NK-92 treated with Interleukin-12 subunit alpha and Interleukin-12 subunit beta, amount 100 ng/mL, for 24 hours (cell line): ENCODE results near the gene SLC18A2.

Experiments
- DNase-seq: peaks from one replicate; lab custom pipeline; 2025; lab: John Stamatoyannopoulos, UW

The SLC18A2 gene

DNA sequence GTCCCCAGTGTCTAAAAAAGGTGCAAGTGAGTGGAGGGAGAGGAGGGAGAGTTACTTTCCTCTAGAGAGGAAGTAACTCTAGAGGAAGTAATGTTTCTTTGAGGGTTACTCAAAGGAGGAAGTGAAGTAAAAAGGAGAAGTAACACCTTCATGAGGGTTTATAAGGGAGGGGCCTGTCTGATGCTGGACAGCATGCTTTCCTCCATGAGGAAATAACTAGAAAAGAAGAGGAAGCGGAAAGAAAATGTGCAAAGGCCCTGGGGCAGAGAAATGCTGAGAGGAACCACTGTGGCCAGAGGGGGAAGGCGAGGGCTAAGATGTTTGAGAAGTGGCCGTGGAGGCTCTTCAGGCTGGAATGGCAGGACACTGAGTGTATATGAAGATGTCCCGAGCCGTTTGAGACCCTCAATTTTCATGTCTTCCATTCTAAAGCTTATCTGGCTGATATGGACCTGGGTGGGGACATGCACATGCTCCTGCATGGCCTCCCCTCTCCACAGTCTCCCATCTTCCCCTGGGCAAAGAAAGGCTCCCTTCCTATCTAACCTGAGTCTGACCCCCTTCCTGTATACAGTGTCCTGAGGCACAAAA, 3.4 kb upstream of the SLC18A2 start:
- no peak for DNase-seq

DNA sequence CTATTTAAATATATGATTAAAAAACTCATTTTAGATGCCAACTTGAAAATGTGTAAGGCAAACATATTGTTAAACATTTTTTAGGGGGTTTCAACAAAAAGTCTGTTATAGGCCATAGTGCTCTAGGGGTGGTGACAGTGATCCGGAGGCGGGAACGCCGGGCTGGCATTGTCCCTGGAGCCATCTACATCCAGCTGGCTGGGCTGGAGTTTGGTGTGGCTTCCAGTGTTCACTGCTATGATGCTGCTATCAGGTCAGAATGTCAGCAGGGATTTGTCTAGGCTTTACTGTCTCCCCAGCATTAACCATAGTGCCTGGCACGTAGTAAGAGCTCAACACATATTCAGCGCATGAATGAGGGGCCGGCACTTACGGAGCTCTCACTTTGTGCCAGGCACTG, 1.9 kb upstream of the SLC18A2 start:
- no peak for DNase-seq

DNA sequence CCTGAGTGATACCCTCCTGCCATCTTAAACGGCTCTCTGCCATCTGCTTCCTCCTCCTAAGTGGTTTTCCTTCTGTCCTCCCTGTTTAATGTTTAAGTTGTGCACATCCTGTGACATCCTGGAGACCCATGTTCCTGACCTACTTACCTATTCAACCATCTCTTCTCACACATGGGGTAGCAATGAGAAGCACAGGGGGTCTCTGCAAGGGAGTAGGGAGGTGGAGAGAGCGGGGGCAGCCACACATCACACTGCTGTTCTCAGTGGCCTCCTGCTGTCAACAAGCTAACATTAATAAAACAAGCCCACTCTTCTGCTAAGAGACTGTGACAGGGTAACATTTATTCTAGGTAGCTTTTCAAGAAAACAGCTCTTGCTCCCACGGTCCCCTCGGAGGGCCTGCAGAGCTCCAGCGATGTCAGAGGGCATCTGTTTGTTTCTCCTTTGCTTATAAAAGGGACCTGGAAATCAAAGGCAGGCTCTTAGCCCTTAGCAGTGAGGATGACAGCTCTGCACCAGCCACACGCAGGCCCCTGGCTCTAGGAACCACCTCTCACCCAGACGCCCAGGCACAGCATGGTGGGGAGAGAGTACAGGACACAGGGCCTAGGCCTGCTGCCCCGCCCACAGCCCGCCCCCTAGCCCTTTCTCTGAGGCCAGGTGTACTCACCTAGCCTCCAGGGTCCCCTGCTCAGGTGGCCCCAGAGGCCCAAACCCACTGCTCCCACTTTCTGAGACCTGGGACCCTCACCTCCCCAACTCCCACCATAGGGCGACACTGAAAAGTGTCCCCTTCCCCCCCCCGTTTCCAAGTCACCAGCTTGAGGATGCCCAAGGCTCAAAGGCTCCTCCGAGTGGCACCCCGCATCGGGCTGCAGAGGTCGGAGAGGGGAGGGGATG, 943 bp upstream of the SLC18A2 start:
- DNase-seq, result no peak

DNA sequence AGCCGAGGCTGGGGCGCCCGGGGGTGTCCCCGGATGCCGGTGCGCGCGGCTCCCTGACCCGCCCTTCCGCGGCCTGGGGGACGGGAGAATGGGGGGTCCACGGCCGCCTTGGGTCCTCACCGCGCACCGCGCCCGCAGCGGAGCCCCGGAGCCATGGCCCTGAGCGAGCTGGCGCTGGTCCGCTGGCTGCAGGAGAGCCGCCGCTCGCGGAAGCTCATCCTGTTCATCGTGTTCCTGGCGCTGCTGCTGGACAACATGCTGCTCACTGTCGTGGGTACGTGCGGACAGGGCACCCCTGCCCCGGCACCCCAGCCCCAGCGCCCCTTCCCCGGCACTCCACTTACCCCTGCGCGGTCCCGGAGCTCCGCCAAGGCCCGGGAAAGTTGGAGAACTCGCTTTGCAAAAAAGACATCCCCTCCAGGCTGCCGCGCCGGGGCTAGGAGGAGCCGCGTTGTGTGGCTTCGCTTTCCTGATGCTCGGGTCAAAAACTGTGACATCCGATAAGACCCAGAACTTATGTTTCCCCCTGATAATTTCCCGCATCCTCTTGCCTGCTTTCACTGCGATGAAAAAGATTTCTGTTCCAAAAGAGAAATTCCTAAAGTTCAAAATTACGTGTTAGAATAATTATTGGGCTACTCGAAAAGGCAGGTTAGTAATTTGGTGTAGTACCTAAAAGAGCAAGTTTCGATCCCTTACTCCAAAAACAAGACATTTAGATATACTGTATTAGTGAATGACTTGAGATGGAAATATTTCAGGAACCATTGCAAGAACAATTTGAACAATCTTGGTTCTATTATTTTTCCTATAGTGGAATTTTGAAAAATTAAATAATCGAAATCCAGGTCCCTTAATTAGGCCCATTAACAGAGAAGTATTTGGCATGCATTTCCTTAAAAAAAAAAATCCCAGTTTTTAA, 888 bp downstream of the SLC18A2 start:
- no peak for DNase-seq

DNA sequence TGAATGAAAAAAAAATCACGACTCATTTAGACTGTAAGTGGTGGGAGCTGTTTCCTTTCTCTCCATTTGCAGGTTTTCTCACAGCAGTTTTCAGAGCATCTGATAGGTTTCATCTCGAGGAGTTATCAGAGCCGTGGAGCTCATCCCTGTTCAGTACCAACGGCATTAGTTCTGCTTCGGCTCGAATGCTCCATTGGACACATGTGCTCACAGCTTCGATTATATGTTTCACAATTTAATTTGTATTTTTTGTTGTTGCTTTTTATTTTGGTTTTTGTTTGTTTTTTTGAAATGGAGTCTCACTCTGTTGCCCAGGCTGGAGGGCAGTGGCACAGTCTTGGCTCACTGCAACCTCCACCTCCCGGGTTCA, 1.5 kb downstream of the SLC18A2 start:
- no peak for DNase-seq

DNA sequence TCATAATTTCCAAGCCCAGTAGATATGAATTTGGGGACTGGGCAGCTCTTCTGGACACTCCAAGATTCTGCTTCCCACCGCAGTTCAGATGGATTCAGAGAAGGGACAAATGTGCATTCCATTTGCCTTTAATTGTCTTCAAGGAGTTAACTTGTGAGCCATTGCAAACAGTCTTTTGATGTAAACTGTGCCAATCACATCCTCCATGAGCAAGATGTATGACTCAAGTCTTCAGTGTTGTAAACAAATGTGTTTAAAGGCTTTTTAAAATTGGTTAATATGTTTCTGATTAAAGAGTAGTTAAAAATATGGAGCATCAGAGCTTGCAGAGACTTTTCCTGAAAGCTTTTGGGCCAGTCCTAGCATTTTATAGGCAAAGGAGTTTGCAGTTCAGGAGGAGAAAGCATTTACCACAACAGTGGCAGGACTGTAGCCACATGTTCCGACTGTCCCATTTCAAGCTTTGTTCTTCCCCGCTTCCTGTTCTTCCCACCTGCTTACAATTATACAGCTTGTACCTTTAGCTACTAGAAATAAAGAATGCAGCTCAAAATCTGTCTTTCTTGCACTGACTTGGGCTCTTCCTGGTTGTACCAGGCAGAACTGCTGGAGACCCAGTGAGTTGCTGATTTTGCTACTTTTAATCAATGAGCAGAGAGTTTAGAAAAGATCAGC, 6.2 kb downstream of the SLC18A2 start:
- no peak for DNase-seq

DNA sequence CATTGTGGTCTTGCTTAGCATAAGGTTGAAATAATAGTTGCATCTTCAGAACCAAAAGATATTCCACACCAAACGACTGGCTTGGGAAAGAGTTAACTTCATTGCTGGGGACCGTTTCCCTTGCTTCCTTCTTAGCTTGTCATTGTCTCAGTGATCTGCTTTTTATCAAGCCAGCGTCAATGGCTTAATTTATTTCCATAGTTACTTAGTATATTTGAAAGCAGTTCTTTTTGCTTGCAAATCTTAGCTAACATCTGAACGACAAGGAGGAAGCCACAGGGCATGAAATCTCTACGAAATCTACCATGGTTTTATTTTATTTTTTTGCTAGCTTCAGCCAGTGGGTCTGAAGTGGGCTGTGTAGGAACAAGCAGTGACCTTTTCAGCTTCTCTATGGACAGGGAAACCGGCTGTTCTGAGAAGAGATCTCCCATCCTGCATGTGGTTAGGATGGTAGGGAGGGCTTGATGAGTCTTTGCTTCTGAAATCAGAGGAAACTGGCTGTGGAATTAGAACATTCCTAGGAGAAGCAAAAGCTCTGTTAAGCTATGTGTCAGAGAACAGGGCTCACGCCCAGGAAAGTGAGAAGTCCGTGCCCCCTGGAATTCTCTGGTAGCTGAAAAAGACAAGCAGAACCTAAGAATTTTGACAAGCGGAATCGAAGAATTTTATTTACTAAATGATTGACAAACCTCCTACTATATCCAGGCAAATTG, 8.0 kb downstream of the SLC18A2 start:
- no peak for DNase-seq

DNA sequence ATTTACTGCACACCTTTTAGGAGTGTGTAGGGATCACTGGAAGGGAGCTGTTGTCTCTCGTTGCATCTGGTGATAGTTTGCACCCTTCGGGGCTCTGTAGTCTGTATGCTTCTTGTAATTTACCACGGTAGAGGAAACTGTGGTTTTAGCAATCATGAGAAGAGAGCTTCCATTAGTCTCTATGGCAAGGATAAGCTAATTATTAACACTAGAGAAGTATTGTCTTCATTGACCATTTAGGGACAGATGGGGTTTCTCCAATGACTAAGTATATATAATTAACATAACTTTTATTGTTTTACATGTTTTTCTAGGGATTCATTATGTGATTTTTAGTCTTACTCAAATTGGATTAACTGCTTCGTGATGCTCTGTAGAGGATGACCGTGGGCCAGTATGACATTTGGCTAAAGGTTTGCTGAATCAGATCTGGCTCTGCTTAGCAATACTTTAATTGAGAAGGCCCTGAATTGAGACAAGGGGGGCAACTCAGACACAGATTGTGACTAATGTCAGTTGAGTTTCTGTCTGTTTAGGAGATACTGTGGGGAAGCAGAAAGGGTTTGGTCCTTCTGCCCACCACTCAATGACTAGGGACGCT, 8.7 kb downstream of the SLC18A2 start:
- no peak for DNase-seq

DNA sequence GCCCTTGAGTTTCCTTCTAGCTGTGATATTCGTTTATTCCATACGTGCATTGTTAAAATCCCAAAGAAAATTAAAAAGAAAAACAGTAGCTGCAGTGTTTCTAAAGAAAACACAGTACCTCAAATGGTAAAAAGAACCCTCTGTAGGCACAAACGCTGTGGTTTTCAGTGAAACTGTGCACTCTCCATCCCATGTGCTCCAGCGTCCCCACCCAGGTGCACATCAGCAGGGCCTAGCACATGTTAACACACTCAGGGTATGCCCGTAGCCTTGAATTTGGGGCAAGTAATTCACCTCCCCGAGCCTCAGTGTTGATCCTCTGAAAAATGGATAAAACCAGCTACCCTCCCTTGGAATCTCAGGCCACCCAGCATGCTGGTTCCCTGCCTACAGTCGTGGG, 9.5 kb downstream of the SLC18A2 start:
- no peak for DNase-seq

DNA sequence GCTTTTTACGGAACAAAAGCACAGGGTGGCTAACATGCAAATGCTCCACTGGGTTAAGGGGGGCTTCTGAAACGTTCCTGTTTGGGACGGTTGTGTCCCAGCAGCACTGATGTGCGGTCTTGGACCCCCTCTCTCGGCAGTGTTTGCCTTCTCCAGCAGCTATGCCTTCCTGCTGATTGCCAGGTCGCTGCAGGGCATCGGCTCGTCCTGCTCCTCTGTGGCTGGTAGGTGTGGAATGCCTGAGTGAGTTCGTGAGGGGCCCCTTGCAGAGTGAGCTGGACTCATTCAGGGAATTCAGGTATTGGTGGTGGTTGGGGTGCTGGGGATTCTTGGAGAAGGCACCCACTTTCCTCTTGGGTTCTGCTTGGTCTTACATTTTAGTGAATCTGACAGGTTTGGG, 13.0 kb downstream of the SLC18A2 start:
- no peak for DNase-seq

DNA sequence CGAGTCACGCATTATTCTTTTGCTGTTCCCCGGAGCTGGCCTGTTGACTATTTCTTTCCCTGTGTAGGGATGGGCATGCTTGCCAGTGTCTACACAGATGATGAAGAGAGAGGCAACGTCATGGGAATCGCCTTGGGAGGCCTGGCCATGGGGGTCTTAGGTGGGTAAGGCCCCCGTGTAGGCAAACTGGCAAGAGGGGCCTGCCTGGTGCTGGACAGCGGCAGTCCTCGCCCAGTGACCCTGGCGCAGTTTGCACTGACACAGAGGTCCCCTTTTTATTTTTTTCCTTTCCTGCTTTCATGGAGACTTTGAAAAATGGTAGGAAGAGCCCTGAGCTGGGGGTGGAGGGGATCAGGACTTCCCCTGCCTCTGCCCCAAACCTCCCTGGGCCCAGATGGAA, 13.4 kb downstream of the SLC18A2 start:
- DNase-seq, result no peak

DNA sequence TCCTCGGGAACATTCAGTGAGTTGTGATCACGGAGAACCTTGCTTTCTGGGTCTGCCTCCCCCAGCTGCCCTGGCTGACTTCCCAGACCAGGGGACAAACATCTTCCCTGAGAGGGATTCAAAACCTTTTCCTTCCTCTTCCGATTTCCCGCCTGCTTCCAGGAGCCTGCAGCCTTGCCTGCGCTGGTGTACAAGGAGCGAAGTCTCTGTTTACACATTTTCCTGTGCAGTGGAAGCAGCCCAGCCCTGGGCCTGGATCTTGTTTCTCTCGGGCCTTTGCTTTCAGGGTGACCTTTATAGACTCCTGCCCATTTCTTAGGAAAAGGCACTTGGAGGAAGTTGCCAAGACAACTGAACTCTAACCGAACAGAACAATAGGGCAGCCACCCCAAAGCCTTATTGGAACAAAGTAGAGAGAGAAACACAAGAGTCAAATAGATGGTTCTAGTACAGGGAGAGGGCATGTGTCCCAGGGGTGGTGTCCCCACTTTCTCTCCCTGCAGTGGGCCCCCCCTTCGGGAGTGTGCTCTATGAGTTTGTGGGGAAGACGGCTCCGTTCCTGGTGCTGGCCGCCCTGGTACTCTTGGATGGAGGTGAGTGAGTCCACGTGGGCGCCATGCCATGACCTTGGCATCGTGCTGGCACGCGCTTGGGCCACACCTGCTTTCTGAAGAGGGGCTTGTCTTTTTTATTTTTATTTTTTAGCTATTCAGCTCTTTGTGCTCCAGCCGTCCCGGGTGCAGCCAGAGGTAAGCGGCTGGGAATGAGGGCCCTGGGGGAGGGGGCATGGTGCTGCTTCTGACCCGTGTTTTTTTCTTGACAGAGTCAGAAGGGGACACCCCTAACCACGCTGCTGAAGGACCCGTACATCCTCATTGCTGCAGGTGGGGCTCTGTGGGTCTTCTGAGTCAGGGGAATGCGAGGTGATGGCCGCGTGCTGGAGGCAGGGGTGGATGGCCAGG, 14.1 kb downstream of the SLC18A2 start:
- no peak for DNase-seq

DNA sequence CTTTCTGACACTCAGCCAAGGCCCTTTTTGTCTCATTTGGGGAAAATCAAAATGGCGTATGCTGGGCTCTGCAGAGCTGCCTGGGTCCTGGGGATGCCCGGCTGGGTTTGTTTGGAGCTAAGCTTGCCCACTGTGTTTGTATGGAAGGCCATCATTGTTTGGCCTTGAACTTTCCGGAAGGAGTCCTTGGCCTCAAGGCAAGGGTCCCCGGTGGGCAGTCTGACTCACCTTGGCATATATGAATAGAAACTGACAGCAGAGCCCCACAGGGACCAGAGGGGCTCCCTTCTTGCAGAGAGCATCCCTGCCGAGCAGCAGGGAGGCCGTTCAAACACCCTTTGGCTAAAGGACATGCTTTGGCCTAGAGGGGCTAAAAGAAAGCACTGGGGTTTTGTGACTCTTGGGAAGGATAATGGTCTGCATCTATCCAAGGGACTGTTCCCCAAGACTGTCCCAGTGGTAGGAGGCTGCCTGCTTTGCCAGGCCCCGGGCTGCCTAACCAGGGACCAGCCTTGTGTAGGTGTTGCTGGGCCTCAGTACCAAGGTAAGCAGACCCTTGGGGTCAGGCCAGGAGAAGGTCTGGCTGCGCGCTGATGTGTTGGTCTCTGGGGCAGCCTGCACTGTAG, 15.0 kb downstream of the SLC18A2 start:
- no peak for DNase-seq

DNA sequence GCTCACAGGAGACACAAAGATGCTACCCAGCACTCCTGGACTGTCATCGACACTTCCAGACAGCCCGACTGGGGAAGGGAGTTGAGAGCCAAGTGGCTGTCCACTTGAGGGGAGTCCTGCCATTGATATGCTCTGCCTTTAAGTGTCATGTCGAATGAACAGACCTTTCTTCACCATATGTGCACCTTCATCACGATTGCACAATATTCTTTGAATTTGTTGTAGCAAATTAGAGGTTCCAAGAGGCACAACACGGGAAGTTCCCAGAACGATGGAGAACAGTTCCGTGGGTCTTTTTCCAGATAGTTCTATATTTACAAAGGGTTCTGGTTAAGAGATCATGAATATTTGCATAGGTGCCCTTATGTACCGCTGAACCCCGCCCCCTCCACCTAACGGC, 16.0 kb downstream of the SLC18A2 start:
- no peak for DNase-seq

DNA sequence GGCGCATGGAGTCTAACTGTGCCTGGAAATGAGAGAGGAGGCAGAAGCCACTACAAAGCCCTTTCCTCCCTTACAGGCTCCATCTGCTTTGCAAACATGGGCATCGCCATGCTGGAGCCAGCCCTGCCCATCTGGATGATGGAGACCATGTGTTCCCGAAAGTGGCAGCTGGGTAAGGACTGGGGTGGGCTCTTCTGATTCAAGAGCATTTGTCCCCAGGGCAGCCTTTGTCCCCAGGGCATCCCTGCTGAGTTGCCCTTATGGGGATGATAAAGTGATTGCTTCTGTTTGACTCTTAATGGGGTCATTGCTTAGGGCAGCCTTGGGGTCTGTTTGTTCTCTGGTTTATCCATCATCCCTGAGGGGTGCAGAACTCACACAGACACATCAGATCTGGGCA, 16.8 kb downstream of the SLC18A2 start:
- DNase-seq, result no peak

DNA sequence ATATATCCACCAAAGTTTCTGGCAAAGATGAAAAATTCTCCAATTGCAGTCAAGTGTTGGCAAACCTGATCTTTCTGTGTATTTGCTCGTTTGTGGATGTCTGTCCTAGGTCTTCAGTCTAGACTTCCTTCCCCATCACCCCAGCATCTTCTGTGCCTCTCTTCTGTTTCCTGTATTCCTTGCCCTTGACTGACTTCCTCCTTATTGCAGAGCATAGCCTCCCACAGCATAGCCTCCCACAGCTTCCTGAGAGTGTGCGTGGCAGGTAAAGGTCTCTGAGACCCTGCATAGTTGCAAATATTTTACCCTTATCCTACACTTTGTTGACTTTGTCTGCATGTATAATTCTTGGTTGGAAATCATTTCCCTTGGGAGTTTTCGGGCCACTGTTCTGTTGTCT, 18.4 kb downstream of the SLC18A2 start:
- DNase-seq, result no peak

DNA sequence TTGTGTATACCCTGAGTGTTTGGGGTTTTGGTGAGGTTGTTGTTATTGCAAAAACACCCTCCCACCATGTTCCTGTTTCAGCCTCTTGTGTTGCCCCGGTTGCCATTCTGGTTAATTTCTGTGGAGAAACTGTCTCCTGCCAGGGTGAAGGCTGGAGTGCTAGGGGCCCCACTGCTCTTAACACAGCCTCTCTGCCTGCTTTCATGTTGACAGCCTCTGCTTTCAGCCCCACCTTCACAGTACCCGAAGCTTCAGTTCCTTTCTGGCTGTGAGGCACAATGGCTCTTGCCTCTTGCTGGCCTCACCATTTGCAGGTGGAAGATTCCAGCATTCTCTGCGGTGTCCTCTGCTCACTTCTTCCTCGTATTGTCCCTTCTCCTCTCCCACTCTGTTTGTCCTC, 19.2 kb downstream of the SLC18A2 start:
- no peak for DNase-seq

DNA sequence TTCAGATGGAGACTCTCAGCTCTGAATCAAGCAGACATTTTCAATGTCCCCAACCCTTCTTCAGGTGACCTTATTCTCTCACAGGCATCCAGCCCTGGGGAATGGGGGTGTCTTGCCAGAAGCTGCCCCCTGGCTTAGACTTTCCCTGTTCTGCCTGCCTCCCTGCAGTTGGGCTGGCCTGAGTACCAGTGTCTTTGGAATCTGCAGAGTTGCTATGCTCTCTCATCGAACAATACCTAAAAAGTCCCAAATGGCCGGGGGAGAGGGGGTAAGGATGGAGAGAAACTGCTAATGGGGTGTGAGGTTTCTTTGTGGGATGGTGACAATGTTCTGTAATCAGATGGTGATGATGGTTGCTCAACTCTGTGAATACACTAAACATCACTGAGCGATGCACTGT, 20.6 kb downstream of the SLC18A2 start:
- DNase-seq, result no peak

DNA sequence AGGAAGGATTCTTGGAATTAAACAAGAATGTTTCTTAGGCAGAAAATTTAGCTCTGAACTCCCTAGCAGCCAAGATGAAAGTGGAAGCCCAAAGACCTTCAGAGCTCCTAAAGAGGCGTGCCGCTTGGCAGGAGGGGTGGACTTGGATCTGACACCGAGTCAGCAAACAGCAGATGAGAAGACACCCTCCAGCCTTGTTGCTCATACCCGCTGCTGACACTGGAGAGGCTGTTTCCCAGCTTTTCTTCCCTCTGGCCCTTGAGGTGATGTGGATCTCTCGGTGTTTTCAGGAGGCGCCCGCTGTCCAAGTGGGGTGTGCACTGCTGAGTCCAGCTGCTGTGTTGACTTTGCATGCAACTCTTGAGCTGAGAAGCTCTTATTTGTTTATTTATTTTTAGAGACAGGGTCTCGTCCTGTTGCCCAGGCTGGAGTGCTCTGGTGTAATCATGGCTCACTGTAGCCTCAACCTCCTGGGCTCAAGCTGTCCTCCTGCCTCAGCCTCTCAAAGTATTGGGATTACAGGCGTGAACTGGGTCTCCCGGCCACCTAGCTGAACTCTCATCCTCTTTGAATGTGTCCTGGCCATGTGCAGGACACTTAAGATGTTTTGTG, 21.5 kb downstream of the SLC18A2 start:
- DNase-seq, result no peak
